MCF 10A (cell line): ENCODE data around the gene ADCY4. TPM values are rescaled to one million over a fixed set of nuclear protein-coding genes. Genes with fewer than 3 reads are reported as not detected.

Source experiments
- BruUV-seq: library from RNA; stranded (reverse); fragments of 400-500 nt; replicated peaks from 2 replicates; lab custom pipeline; 2021; lab: Mats Ljungman, UMichigan
- CTCF ChIA-PET: fragments of 300-600 bp; sonication (Branson Sonifier 250); formaldehyde crosslinking; extraction: SDS; loops from one replicate; lab custom pipeline; 2021; ENCODE audit warnings: antibody characterized with exemption, inconsistent platforms; lab: Yijun Ruan, JAX
- POLR2A ChIA-PET: fragments of 300-600, 350-650 bp; sonication (Branson Sonifier 250); formaldehyde crosslinking; extraction: SDS; loops from one replicate; lab custom pipeline; 2020; ENCODE audit warnings: antibody characterized with exemption, inconsistent platforms; lab: Yijun Ruan, JAX
- DNase-seq: peaks from one replicate; pipeline ENCODE4 v3.0.0-alpha.2; 2018; ENCODE audit not compliant: unreplicated experiment
- H3K27ac Mint-ChIP-seq: one replicate; pipeline ENCODE4 v1.8.0; 2022; ENCODE audit warnings: mild to moderate bottlenecking, low read depth, mixed read lengths; ENCODE audit not compliant: unreplicated experiment
- H3K27me3 Mint-ChIP-seq: one replicate; pipeline ENCODE4 v1.8.0; 2022; ENCODE audit warnings: mixed read lengths; ENCODE audit not compliant: insufficient read depth, unreplicated experiment
- H3K36me3 Mint-ChIP-seq: one replicate; pipeline ENCODE4 v1.8.0; 2022; ENCODE audit warnings: mild to moderate bottlenecking, moderate library complexity, mixed read lengths; ENCODE audit not compliant: insufficient read depth, unreplicated experiment
- H3K4me1 Mint-ChIP-seq: one replicate; pipeline ENCODE4 v1.8.0; 2022; ENCODE audit warnings: mixed read lengths; ENCODE audit not compliant: insufficient read depth, unreplicated experiment
- H3K4me3 Mint-ChIP-seq: one replicate; pipeline ENCODE4 v1.8.0; 2022; ENCODE audit warnings: mild to moderate bottlenecking, moderate library complexity, mixed read lengths; ENCODE audit not compliant: unreplicated experiment
- H3K9me3 Mint-ChIP-seq: one replicate; pipeline ENCODE4 v1.8.0; 2022; ENCODE audit warnings: mixed read lengths; ENCODE audit not compliant: unreplicated experiment
- CTCF ChIP-seq: fragments of 200-600 bp; IDR thresholded peaks from one replicate; pipeline ENCODE4 v1.8.0; 2022; ENCODE audit warnings: antibody characterized with exemption, mild to moderate bottlenecking; ENCODE audit not compliant: unreplicated experiment
- intact Hi-C: fragments of 100-400 bp; cut with micrococcal nuclease; formaldehyde crosslinking; loops from 2 replicates; pipeline ENCODE4 v1.14.1; 2022
- total RNA-seq: library from RNA; stranded (reverse); gene quantifications from 2 replicates; pipeline ENCODE4 v1.2.3, GENCODE V29; 2022

The ADCY4 gene
- total RNA-seq, 1 experiment from 2014 or later = not detected

GRCh38 chr14:24342889-24343288 lies 8.0 kb upstream of the ADCY4 start:
- Mint-ChIP-seq H3K4me1 (no peaks in the 10 kb centered on the region), H3K27ac (no peak overlapping the region), H3K4me3 (no peak overlapping the region), H3K9me3 (no peaks in the 10 kb centered on the region), H3K27me3 (peaks cover 11% of the 10 kb centered on the region), H3K36me3 (no peaks in the 10 kb centered on the region)
- POLR2A ChIA-PET = no interaction called here
- BruUV-seq = no TSS peak
- TF ChIP-seq CTCF = no peak
- intact Hi-C loops = no loop called here
- CTCF ChIA-PET = interaction anchor here (2.0 to 16.6 kb wide), 4 partner anchors 9 to 93 kb away, joined by 15 to 626 read pairs (median 71); partner anchors contain the start of genes ADCY4, CBLN3 and KHNYN
- no peak for DNase-seq

GRCh38 chr14:24340606-24341005 lies 5.7 kb upstream of the ADCY4 start:
- POLR2A ChIA-PET = interaction anchor here (0.5 to 0.6 kb wide), 3 partner anchors 91 to 258 kb away, joined by 3 read pairs; no protein-coding TSS in a partner anchor
- CTCF ChIA-PET = interaction anchor here (0.7 to 16.6 kb wide), 9 partner anchors 9 to 92 kb away, joined by 3 to 626 read pairs (median 5); partner anchors contain the start of genes CBLN3 and KHNYN
- Mint-ChIP-seq H3K27me3 (peaks cover 11% of the 10 kb centered on the region), H3K36me3 (no peaks in the 10 kb centered on the region), H3K4me1 (no peaks in the 10 kb centered on the region), H3K4me3 (no peak overlapping the region), H3K9me3 (no peaks in the 10 kb centered on the region), H3K27ac (no peak overlapping the region)
- DNase-seq = no peak
- BruUV-seq = no TSS peak
- no peak for TF ChIP-seq CTCF
- intact Hi-C loops = no loop called here

- Mint-ChIP-seq H3K36me3 (no peaks in the 10 kb centered on the region), H3K4me1 (no peaks in the 10 kb centered on the region), H3K4me3 (no peak within 1 kb of the TSS), H3K27me3 (peaks cover 22% of the 10 kb centered on the region), H3K9me3 (no peaks in the 10 kb centered on the region), H3K27ac (no peak within 1 kb of the TSS)
- intact Hi-C loops = no loop called here
- POLR2A ChIA-PET = no interaction called here
- DNase-seq = no peak
- BruUV-seq = no TSS peak
- no peak for TF ChIP-seq CTCF
- CTCF ChIA-PET = interaction anchor here (0.7 to 16.6 kb wide), 7 partner anchors 8 to 93 kb away, joined by 3 to 626 read pairs (median 4); partner anchors contain the start of genes CBLN3, CIDEB and KHNYN
Observed at GRCh38 chr14:24339284-24340151, 4.6 kb upstream of the ADCY4 start, which contains the start of gene RIPK3. Gene RIPK3 (minus strand): TSS chr14:24339991. CDS start chr14:24339826, 165 bp downstream.

GRCh38 chr14:24338843-24339242 lies 4.0 kb upstream of the ADCY4 start:
- no peak for TF ChIP-seq CTCF
- Mint-ChIP-seq H3K27me3 (peaks cover 16% of the 10 kb centered on the region), H3K36me3 (no peaks in the 10 kb centered on the region), H3K27ac (no peak overlapping the region), H3K4me1 (no peaks in the 10 kb centered on the region), H3K4me3 (no peak overlapping the region), H3K9me3 (no peaks in the 10 kb centered on the region)
- intact Hi-C loops = no loop called here
- POLR2A ChIA-PET = no interaction called here
- CTCF ChIA-PET = interaction anchor here (1.3 to 16.6 kb wide), 3 partner anchors 31 to 94 kb away, joined by 4 to 626 read pairs (median 4); partner anchors contain the start of genes CBLN3, CIDEB and KHNYN
- no peak for DNase-seq
- BruUV-seq = no TSS peak
